H1 (cell line): ENCODE data around the gene RERE. TPM values are rescaled to one million over a fixed set of nuclear protein-coding genes. Genes with fewer than 3 reads are reported as not detected.

ENCODE experiments used
- ATF2 ChIP-seq: IDR thresholded peaks from 2 replicates; pipeline ENCODE4 v1.6.1; 2012; ENCODE audit warnings: low read length, inconsistent platforms
- BCL11A ChIP-seq, 2 experiments: IDR thresholded peaks; one replicate each; pipeline ENCODE4 v1.6.1; 2011; ENCODE audit warnings: low read depth in 2 of 2, low read length in 2 of 2, mild to moderate bottlenecking in 2 of 2
- CBX5 ChIP-seq: fragments of 300-800, 300-1000 bp; sonication (generic); IDR thresholded peaks from 2 replicates; pipeline ENCODE4 v1.7.1; 2016; ENCODE audit warnings: antibody characterized with exemption, low read length, low read depth
- CEBPB ChIP-seq: IDR thresholded peaks from 2 replicates; pipeline ENCODE4 v1.6.1; 2012; ENCODE audit warnings: low read depth, low read length
- CHD7 ChIP-seq: fragments of 300-600 bp; sonication (generic); IDR thresholded peaks from 2 replicates; pipeline ENCODE4 v1.7.1; 2012; ENCODE audit warnings: low read length, moderate library complexity, mild to moderate bottlenecking, inconsistent platforms; ENCODE audit not compliant: insufficient replicate concordance
- EGR1 ChIP-seq: IDR thresholded peaks from 2 replicates; pipeline ENCODE4 v1.6.1; 2011; ENCODE audit warnings: low read depth, low read length, borderline replicate concordance
- RBBP5 ChIP-seq: IDR thresholded peaks from 2 replicates; pipeline ENCODE4 v1.7.1; 2012; ENCODE audit warnings: low read depth, mild to moderate bottlenecking, inconsistent platforms, low read length, moderate library complexity, borderline replicate concordance
- RXRA ChIP-seq: IDR thresholded peaks from 2 replicates; pipeline ENCODE4 v1.6.1; 2011; ENCODE audit warnings: low read depth, mild to moderate bottlenecking, low read length, moderate library complexity; ENCODE audit not compliant: insufficient read depth
- SAP30 ChIP-seq: fragments of 300-600 bp; sonication (generic); IDR thresholded peaks from 2 replicates; pipeline ENCODE4 v1.7.1; 2012; ENCODE audit warnings: low read length, moderate library complexity, mild to moderate bottlenecking, inconsistent platforms; ENCODE audit not compliant: insufficient read depth, insufficient replicate concordance
- SRF ChIP-seq: IDR thresholded peaks from 2 replicates; pipeline ENCODE4 v1.6.1; 2011; ENCODE audit warnings: mild to moderate bottlenecking, low read depth, low read length, moderate library complexity
- polyA plus RNA-seq, 7 experiments: library from polyadenylated mRNA; depleted of rRNA in 3 of 7; stranded (reverse) in 5 of 7; unstranded in 2 of 7; fragments of >200 nt in 5 of 7; fragments of 200-250 nt in 2 of 7; gene quantifications; 1 replicate in 5 of 7; 2 replicates in 1 of 7; 4 replicates in 1 of 7; pipeline versions ENCODE4 v1.2.1 to v1.2.3, GENCODE V29; 2011 to 2013; ENCODE audit warnings: missing spikeins in 2 of 7, mixed read lengths in 2 of 7
- total RNA-seq: library from RNA; stranded (reverse); fragmentation: NEBNext Ultra II Directional; extraction: Animal tissue kit (Norgen Biotek cat#: 25700); gene quantifications from 2 replicates; pipeline ENCODE4 v1.2.1, GENCODE V29; 2021

Gene RERE
- total and polyA plus RNA-seq, 2 of the 8 experiments (the other 6 are each of a cell fraction or from before 2014, with no cell fraction given) = 15.3 to 142 TPM

- no peak for TF ChIP-seq CHD7
- TF ChIP-seq ATF2 = no peak
- no peak for TF ChIP-seq SAP30
- TF ChIP-seq RXRA = no peak
- no peak for TF ChIP-seq EGR1
- no peak for TF ChIP-seq RBBP5
- no peak for TF ChIP-seq BCL11A (IDR thresholded peaks at IDR 0.05; ENCODE audit: low read depth in 2 of 2, low read length in 2 of 2)
- no peak for TF ChIP-seq CBX5
- TF ChIP-seq SRF = no peak
- TF ChIP-seq CEBPB = no peak
These were observed 491.2 kb downstream of the RERE start (continued) for GRCh38 chr1:8326265-8326664.
